HEK293T (cell line): ENCODE measurements around the gene WDR54.
"Not testable (repeated sequence)": the region's sequence is repeated elsewhere in the genome, so short reads cannot be mapped to it uniquely, and the experiment has no call there.

Source experiments
- CTCF ChIA-PET: fragments of 350-600 bp; formaldehyde crosslinking; extraction: SDS; loops from one replicate; lab custom pipeline; 2021; ENCODE audit warnings: antibody characterized with exemption, inconsistent platforms; lab: Yijun Ruan, JAX
- POLR2A ChIA-PET: fragments of 350-600 bp; formaldehyde crosslinking; extraction: SDS; loops from one replicate; lab custom pipeline; 2020; ENCODE audit warnings: antibody characterized with exemption, inconsistent platforms; lab: Yijun Ruan, JAX
- DNase-seq: peaks from one replicate; pipeline ENCODE4 v3.0.0; 2012; ENCODE audit warnings: mixed read lengths; ENCODE audit errors: extremely low spot score
- ARNT ChIP-seq: fragments of 450-650 bp; IDR thresholded peaks from 2 replicates; pipeline ENCODE4 v1.6.1; 2017; ENCODE audit warnings: mild to moderate bottlenecking
- BHLHE40 ChIP-seq: fragments of 450-650 bp; IDR thresholded peaks from 2 replicates; pipeline ENCODE4 v1.6.1; 2016; ENCODE audit warnings: mild to moderate bottlenecking, moderate library complexity, borderline replicate concordance
- CTBP1 ChIP-seq: fragments of 450-650 bp; IDR thresholded peaks from 2 replicates; pipeline ENCODE4 v1.6.1; 2016; ENCODE audit warnings: borderline replicate concordance
- ELF4 ChIP-seq: fragments of 450-650 bp; IDR thresholded peaks from 2 replicates; pipeline ENCODE4 v1.6.1; 2017; ENCODE audit warnings: antibody characterized with exemption
- FOXA1 ChIP-seq: fragments of 450-650 bp; IDR thresholded peaks from 2 replicates; pipeline ENCODE4 v1.6.1; 2016; ENCODE audit warnings: mild to moderate bottlenecking
- FOXK2 ChIP-seq: fragments of 450-650 bp; IDR thresholded peaks from 2 replicates; pipeline ENCODE4 v1.6.1; 2016; ENCODE audit warnings: mild to moderate bottlenecking
- FOXM1 ChIP-seq: fragments of 450-650 bp; IDR thresholded peaks from 2 replicates; pipeline ENCODE4 v1.6.1; 2017; ENCODE audit warnings: mild to moderate bottlenecking, borderline replicate concordance
- HDGF ChIP-seq: fragments of 450-650 bp; IDR thresholded peaks from 2 replicates; pipeline ENCODE4 v1.6.1; 2017; ENCODE audit warnings: antibody characterized with exemption, borderline replicate concordance
- L3MBTL2 ChIP-seq: fragments of 450-650 bp; conservative IDR thresholded peaks from 2 replicates; pipeline ENCODE4 v1.6.1; 2016; ENCODE audit warnings: mild to moderate bottlenecking
- LEF1 ChIP-seq: fragments of 450-650 bp; IDR thresholded peaks from 2 replicates; pipeline ENCODE4 v1.6.1; 2017; ENCODE audit warnings: mild to moderate bottlenecking, borderline replicate concordance
- NFRKB ChIP-seq: fragments of 450-650 bp; IDR thresholded peaks from 2 replicates; pipeline ENCODE4 v1.6.1; 2016; ENCODE audit warnings: mild to moderate bottlenecking, moderate library complexity
- PKNOX1 ChIP-seq: fragments of 450-650 bp; IDR thresholded peaks from 2 replicates; pipeline ENCODE4 v1.6.1; 2016
- SP1 ChIP-seq: fragments of 450-650 bp; IDR thresholded peaks from 2 replicates; pipeline ENCODE4 v1.6.1; 2017
- SUZ12 ChIP-seq: fragments of 450-650 bp; IDR thresholded peaks from 2 replicates; pipeline ENCODE4 v1.6.1; 2016; ENCODE audit warnings: mild to moderate bottlenecking
- TARDBP ChIP-seq: fragments of 450-650 bp; IDR thresholded peaks from 2 replicates; pipeline ENCODE4 v1.6.1; 2016
- ZNF384 ChIP-seq: fragments of 450-650 bp; IDR thresholded peaks from 2 replicates; pipeline ENCODE4 v1.6.1; 2016

The WDR54 gene

DNA sequence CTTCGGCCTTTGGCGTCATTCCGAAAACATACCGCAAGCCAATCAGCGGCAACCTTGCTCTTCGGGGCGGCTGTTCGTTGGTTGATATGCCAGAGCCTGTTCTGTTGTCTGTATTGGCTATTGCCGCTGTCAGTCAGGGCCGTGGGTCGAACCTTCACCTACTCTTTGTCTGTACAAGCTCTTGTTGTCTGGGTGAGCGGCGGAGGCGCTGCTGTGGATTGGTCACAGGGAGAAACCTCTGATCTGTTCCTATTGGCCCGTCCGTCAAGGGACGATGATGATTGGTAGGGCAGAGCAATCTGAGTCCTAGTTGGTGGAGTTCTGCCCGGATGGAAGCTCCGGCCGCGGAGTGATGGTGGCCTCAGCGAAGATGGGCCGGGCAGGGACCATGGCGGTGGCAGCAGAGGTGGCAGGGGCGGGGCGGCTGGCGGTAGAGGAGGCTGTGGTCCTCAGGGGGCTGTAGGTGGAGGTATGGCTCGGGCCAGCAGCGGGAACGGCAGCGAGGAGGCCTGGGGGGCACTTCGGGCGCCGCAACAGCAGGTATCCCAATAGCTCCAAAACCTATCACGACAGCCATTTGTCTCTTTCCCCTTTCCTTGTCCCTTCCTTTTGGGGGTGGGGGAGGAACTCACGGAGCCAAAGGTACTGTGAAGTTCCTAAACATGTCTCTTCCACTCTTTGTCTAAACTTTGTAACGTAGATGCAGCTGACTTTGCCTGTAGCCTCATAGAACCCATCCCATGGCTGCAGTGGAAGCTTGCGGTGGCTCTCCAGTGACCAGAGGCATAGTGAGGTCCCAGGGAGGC, 36.8 kb downstream of the WDR54 start, which contains the start of gene WBP1:
WBP1 (plus strand) TSS at position 307 of the 806 bp plus-strand sequence; CDS start at position 472, 165 bp downstream.
- ChIA-PET POLR2A (interaction anchor here (0.5 to 8.2 kb wide), 21 partner anchors 10 to 197 kb away, joined by 3 to 81 read pairs (median 6); partner anchors contain the start of genes AUP1, C2orf81, CCDC142 and HTRA2), CTCF (interaction anchor here (1.0 kb wide), 2 partner anchors 25 to 73 kb away, joined by 3 read pairs; no protein-coding TSS in a partner anchor)
- DNase-seq: peak; percentile 93
- TF ChIP-seq L3MBTL2: 0 out of 2 replicates have a peak, but pooled peaks have one; percentile 19
- TF ChIP-seq FOXM1: peak; percentile 69; the same call in 1 of the 2 replicates
- no peak for TF ChIP-seq HDGF
- TF ChIP-seq PKNOX1: peak; percentile 100

DNA sequence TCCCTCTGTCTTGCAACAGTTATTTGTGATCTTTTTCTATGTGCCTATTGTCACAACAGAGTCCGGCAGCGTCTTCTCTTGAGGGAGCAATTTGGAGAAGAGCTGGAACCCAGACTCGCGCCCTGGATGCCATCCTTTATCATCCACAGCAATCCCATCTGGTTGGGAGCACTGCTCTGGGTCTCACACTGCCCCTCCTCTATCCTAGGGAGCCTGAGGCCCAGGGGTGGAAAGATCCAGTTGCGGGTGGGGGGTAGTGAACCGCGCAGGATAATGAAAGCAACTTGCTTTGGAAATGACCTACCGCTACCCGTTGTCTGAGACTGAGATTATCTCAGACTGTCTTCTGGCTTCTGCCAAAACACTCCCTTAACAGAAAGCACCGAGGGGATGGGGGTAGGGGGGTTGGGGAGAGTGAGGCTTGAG, 37.4 kb downstream of the WDR54 start:
- TF ChIP-seq LEF1: no peak
- no peak for TF ChIP-seq FOXK2
- TF ChIP-seq ELF4: no peak
- TF ChIP-seq SUZ12: no peak
- no peak for TF ChIP-seq ARNT
- TF ChIP-seq NFRKB: no peak
- no peak for TF ChIP-seq SP1
- no peak for TF ChIP-seq CTBP1
- TF ChIP-seq L3MBTL2: no peak
- no peak for TF ChIP-seq HDGF
- no peak for TF ChIP-seq FOXM1
- no peak for TF ChIP-seq TARDBP
- TF ChIP-seq ZNF384: no peak
- TF ChIP-seq FOXA1: no peak
- TF ChIP-seq BHLHE40: no peak
- no peak for TF ChIP-seq PKNOX1
- POLR2A ChIA-PET: interaction anchor here (1.1 to 8.2 kb wide), 15 partner anchors 9 to 133 kb away, joined by 3 to 81 read pairs (median 10); partner anchors contain the start of genes AUP1, C2orf81, CCDC142 and HTRA2
- DNase-seq: no peak
- CTCF ChIA-PET: interaction anchor here (1.0 kb wide), 1 partner anchor 25 kb away, joined by 3 read pairs; no protein-coding TSS in a partner anchor

DNA sequence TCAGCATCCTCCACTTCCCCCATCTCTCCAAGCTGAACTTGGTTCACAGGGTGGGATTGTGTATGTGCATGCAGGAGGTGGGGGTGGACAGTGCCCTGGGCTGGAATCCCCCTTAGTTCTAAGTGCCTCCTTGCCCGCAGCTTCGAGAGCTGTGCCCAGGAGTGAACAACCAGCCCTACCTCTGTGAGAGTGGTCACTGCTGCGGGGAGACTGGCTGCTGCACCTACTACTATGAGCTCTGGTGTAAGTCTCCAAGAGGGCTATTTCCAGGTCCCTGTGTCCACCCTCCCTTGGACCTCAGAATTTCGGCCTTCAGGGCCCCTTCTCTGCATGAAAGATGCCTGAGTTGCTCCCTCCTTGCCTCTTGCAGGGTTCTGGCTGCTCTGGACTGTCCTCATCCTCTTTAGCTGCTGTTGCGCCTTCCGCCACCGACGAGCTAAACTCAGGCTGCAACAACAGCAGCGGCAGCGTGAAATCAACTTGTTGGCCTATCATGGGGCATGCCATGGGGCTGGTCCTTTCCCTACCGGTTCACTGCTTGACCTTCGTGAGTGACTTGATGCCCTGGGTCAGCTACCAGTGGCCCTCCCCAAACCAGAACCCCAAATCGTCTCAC, 38.1 kb downstream of the WDR54 start:
- CTCF ChIA-PET, DNase-seq: not testable (repeated sequence)
- POLR2A ChIA-PET: interaction anchor here (1.3 to 8.2 kb wide), 8 partner anchors 8 to 132 kb away, joined by 3 to 81 read pairs (median 17); partner anchors contain the start of genes AUP1, CCDC142, HTRA2 and MRPL53

DNA sequence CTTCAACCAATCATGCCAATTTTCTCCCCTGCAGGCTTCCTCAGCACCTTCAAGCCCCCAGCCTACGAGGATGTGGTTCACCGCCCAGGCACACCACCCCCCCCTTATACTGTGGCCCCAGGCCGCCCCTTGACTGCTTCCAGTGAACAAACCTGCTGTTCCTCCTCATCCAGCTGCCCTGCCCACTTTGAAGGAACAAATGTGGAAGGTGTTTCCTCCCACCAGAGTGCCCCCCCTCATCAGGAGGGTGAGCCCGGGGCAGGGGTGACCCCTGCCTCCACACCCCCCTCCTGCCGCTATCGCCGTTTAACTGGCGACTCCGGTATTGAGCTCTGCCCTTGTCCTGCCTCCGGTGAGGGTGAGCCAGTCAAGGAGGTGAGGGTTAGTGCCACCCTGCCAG, 38.7 kb downstream of the WDR54 start:
- CTCF ChIA-PET: not testable (repeated sequence)

GRCh38 chr2:74461187-74462053, 39.9 kb downstream of the WDR54 start:
- ChIA-PET POLR2A (interaction anchor here (0.6 to 0.9 kb wide), 4 partner anchors 11 to 454 kb away, joined by 3 to 4 read pairs (median 3); partner anchors contain the start of genes CCDC142, MRPL53 and TTC31), CTCF (no interaction called here)
- TF ChIP-seq LEF1 (no peak), NFRKB (no peak), TARDBP (no peak), FOXA1 (no peak), SP1 (no peak)
- DNase-seq: no peak

More for the DNA sequence above, 38.7 kb downstream of the WDR54 start:
- DNase-seq: not testable (repeated sequence)
- POLR2A ChIA-PET: interaction anchor here (4.6 kb wide), 1 partner anchor 13 kb away, joined by 62 read pairs; the partner anchor contains the start of gene MRPL53

- DNase-seq: no peak
- ChIA-PET CTCF (no interaction called here), POLR2A (interaction anchor here (0.7 to 0.9 kb wide), 3 partner anchors 10 to 21 kb away, joined by 3 to 4 read pairs (median 3); partner anchors contain the start of genes CCDC142, MRPL53 and TTC31)
- TF ChIP-seq ELF4 (no peak), PKNOX1 (no peak)
Observed at GRCh38 chr2:74462054-74462785, 40.7 kb downstream of the WDR54 start.
